GM12891 (cell line): ENCODE results near the gene BRD3.

Experiments used
- PAX5 ChIP-seq: IDR thresholded peaks from 2 replicates; pipeline ENCODE4 v1.6.1; 2011; ENCODE audit warnings: low read length, moderate library complexity, mild to moderate bottlenecking; ENCODE audit not compliant: insufficient read depth, severe bottlenecking
- POLR2A ChIP-seq: IDR thresholded peaks from 2 replicates; pipeline ENCODE4 v1.6.1; 2011; ENCODE audit warnings: low read depth, low read length, control low read depth
- POLR2AphosphoS5 ChIP-seq: IDR thresholded peaks from 2 replicates; pipeline ENCODE4 v1.6.1; 2011; ENCODE audit warnings: low read depth, low read length, control low read depth
- POU2F2 ChIP-seq: IDR thresholded peaks from 2 replicates; pipeline ENCODE4 v1.6.1; 2011; ENCODE audit warnings: low read depth, mild to moderate bottlenecking, control low read depth, low read length, moderate library complexity
- SPI1 ChIP-seq: IDR thresholded peaks from 2 replicates; pipeline ENCODE4 v1.6.1; 2011; ENCODE audit warnings: low read depth, low read length, control low read depth
- TAF1 ChIP-seq: IDR thresholded peaks from 2 replicates; pipeline ENCODE4 v1.6.1; 2011; ENCODE audit warnings: low read depth, low read length, control low read depth

DNA sequence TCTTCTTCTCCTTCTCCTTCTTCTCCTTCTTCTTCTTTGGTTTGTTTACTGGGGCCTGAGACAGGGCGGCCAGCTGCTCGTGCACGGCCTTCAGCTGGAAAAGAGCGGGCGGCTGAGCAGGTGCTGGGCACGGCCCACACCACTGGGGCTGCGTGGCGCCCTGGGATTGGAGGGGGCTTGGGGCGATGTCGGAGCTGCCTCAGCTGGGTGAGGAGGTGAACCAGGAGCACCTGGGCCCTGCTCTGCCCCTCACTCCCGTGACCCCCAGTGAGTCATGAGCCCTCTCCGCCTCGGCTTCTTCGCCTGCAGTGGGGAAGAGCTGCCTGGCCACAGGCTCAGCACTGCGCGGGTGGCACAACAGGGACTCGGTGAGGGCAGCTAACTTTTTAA, 27.7 kb downstream of the BRD3 start:
- TF ChIP-seq POLR2A: no peak
- TF ChIP-seq POLR2AphosphoS5: no peak
- TF ChIP-seq TAF1: no peak
- TF ChIP-seq SPI1: no peak
- TF ChIP-seq POU2F2: no peak
- no peak for TF ChIP-seq PAX5
